ENCODE measurements around the gene PIK3CA.
A peak's percentile ranks its signal among the peaks of the same experiment; 100 is the strongest.
"Not testable (repeated sequence)": the region's sequence is repeated elsewhere in the genome, so short reads cannot be mapped to it uniquely, and the experiment has no call there.

The PIK3CA gene

GRCh38 chr3:179200790-179201189, 52.6 kb downstream of the PIK3CA start:
- FAIRE-seq, result no peak

- FAIRE-seq, result not testable (repeated sequence)
These were observed 67.4 kb downstream of the PIK3CA start for GRCh38 chr3:179215550-179215949.

GRCh38 chr3:179218213-179218612, 70.1 kb downstream of the PIK3CA start:
- FAIRE-seq, result peak; percentile 80

- no peak for FAIRE-seq
These were observed 75.4 kb downstream of the PIK3CA start for GRCh38 chr3:179223548-179223947.

GRCh38 chr3:179224584-179224983, 76.4 kb downstream of the PIK3CA start:
- no peak for FAIRE-seq

GRCh38 chr3:179227349-179227748, 79.2 kb downstream of the PIK3CA start:
- no peak for FAIRE-seq

- no peak for FAIRE-seq
These were observed 81.0 kb downstream of the PIK3CA start for GRCh38 chr3:179229177-179229576.

- no peak for FAIRE-seq
These were observed 84.9 kb downstream of the PIK3CA start for GRCh38 chr3:179233043-179233442.

- FAIRE-seq, result no peak
These were observed 86.0 kb downstream of the PIK3CA start for GRCh38 chr3:179234199-179234598.

- FAIRE-seq, result no peak
These were observed 88.6 kb downstream of the PIK3CA start for GRCh38 chr3:179236669-179237301.

- FAIRE-seq, result peak; percentile 15
These were observed 92.1 kb downstream of the PIK3CA start for GRCh38 chr3:179240299-179240698.

- FAIRE-seq, result not testable (repeated sequence)
These were observed 94.7 kb downstream of the PIK3CA start for GRCh38 chr3:179242859-179243258.

- FAIRE-seq, result no peak
These were observed 96.7 kb downstream of the PIK3CA start for GRCh38 chr3:179244878-179245277.

GRCh38 chr3:179247289-179248015, 99.3 kb downstream of the PIK3CA start:
- FAIRE-seq, result no peak

- FAIRE-seq, result no peak
These were observed 102.8 kb downstream of the PIK3CA start, which contains the start of gene KCNMB3 for GRCh38 chr3:179250803-179251476. Gene KCNMB3, minus strand, starts transcription at chr3:179251114. Its CDS starts 124 bp downstream, at chr3:179250990.

GRCh38 chr3:179256813-179257212, 108.7 kb downstream of the PIK3CA start:
- no peak for FAIRE-seq

- FAIRE-seq, result not testable (repeated sequence)
These were observed 109.6 kb downstream of the PIK3CA start for GRCh38 chr3:179257742-179258141.

- FAIRE-seq, result no peak
These were observed 110.7 kb downstream of the PIK3CA start for GRCh38 chr3:179258820-179259219.

GRCh38 chr3:179259959-179260756, 112.0 kb downstream of the PIK3CA start:
- FAIRE-seq, result not testable (repeated sequence)

- FAIRE-seq, result no peak
These were observed 113.0 kb downstream of the PIK3CA start for GRCh38 chr3:179260949-179261765.

GRCh38 chr3:179263134-179263533, 115.0 kb downstream of the PIK3CA start:
- FAIRE-seq, result no peak

GRCh38 chr3:179264449-179264848, 116.3 kb downstream of the PIK3CA start:
- no peak for FAIRE-seq
